ENCODE data around the gene MAPK14. TPM values are rescaled to one million over a fixed set of nuclear protein-coding genes. Genes with fewer than 3 reads are reported as not detected.

MAPK14 gene
- total and polyA plus RNA-seq, 2 of the 4 experiments (the other 2 are of a cell fraction): 28.4 to 74.4 TPM

DNA sequence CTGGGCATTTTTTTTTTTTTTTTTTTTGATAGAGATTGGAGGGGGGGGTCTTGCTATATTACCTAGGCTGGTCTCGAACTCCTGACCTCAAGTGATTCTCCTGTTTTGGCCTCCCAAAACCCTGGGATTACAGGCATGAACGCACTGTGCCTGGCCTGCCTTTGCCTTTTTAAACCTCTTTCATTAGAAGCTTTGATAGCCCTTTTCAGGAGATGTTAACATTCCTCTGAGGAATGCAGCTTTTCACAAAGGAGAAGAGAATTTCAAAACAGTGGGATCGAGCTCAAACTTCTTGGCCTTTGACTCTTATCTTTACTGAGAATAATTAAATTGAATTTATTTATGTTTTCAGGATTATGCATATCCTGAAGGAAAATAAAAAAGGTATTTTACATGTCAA, 34.5 kb upstream of the MAPK14 start:
- DNase-seq: no peak
- Histone ChIP-seq H3K4ac (ENCODE audit: low read depth, low read length) (no peak overlapping the region), H3K18ac (ENCODE audit: low read depth, low read length) (no peak overlapping the region), H4K20me1 (ENCODE audit: insufficient read depth, low read length) (no peaks in the 10 kb centered on the region), H2AK5ac (ENCODE audit: low read depth, low read length) (no peak overlapping the region), H2BK120ac (ENCODE audit: low read depth, low read length) (no peak overlapping the region), H3K27ac (ENCODE audit: insufficient read depth, low read length) (no peak overlapping the region), H2AK9ac (replicated peaks; ENCODE audit: low read depth, low read length, poor library complexity) (no peak overlapping the region), H3K56ac (ENCODE audit: extremely low read depth, insufficient read depth, low read length) (no peak overlapping the region), H4K5ac (ENCODE audit: low read depth, low read length) (no peak overlapping the region), H3K4me3 (ENCODE audit: insufficient read depth, low read depth, low read length) (no peak overlapping the region), H2BK5ac (ENCODE audit: low read depth, low read length, poor library complexity, severe bottlenecking) (no peak overlapping the region), H3K9me3 (ENCODE audit: control insufficient read depth, insufficient read depth, low read length) (no peaks in the 10 kb centered on the region), H3K36me3 (ENCODE audit: control insufficient read depth, insufficient read depth, low read length) (no peaks in the 10 kb centered on the region), H3K4me1 (ENCODE audit: control insufficient read depth, insufficient read depth, low read length) (no peaks in the 10 kb centered on the region), H3K27me3 (ENCODE audit: control insufficient read depth, insufficient read depth, low read length) (peaks cover 8% of the 10 kb centered on the region), H2BK15ac (ENCODE audit: low read depth, low read length) (no peak overlapping the region), H3K4me2 (ENCODE audit: low read depth, low read length) (no peak overlapping the region), H3K9ac (ENCODE audit: low read depth, low read length) (no peak overlapping the region), H4K8ac (ENCODE audit: low read depth in 2 of 2, low read length in 2 of 2) (no peak overlapping the region), H3K9me1 (ENCODE audit: insufficient read depth, low read length) (no peaks in the 10 kb centered on the region), H3K79me1 (ENCODE audit: low read depth in 1 of 2, low read length in 2 of 2) (no peaks in the 10 kb centered on the region), H3K14ac (replicated peaks; ENCODE audit: low read depth, low read length) (no peak overlapping the region), H2BK20ac (ENCODE audit: low read depth, low read length) (no peak overlapping the region), H2AFZ (replicated peaks; ENCODE audit: low read length, poor library complexity) (no peak overlapping the region), H3K23ac (ENCODE audit: low read depth, low read length) (no peak overlapping the region), H4K91ac (ENCODE audit: insufficient read depth, low read depth, low read length) (no peak overlapping the region)
- intact Hi-C loops (cut with micrococcal nuclease): no loop called here
- dilution Hi-C loops (cut with HindIII; ENCODE audit: low sequenced_read_pairs, unreplicated experiment): no loop called here
- ChIA-PET CTCF (interaction anchor here (0.6 kb wide), 2 partner anchors 101 to 376 kb away, joined by 4 to 5 read pairs; no protein-coding TSS in a partner anchor), POLR2A (ENCODE audit: unreplicated experiment) (no interaction called here)
- WGBS, 2 experiments (ENCODE audit: extremely low coverage in 2 of 2, insufficient read length in 1 of 2): no CpG with 5 or more reads among the region's 3 CpGs
- TF ChIP-seq RCOR1 (IDR thresholded peaks at IDR 0.05; ENCODE audit: insufficient replicate concordance, low read length): no peak
- TF ChIP-seq BHLHE40 (IDR thresholded peaks at IDR 0.05; ENCODE audit: low read depth, low read length): no peak
- no peak for TF ChIP-seq CEBPB (IDR thresholded peaks at IDR 0.05; ENCODE audit: low read depth, low read length)
- no peak for TF ChIP-seq RFX5 (IDR thresholded peaks at IDR 0.05; ENCODE audit: low read depth, low read length)
- TF ChIP-seq NFE2L2 (IDR thresholded peaks at IDR 0.05; ENCODE audit: low read depth, low read length): no peak
- no peak for TF ChIP-seq CHD1 (IDR thresholded peaks at IDR 0.05; ENCODE audit: low read depth, low read length)
- TF ChIP-seq MAZ (IDR thresholded peaks at IDR 0.05; ENCODE audit: borderline replicate concordance, low read depth, low read length): no peak
- no peak for TF ChIP-seq MXI1 (IDR thresholded peaks at IDR 0.05; ENCODE audit: borderline replicate concordance, low read depth, low read length)
- no peak for TF ChIP-seq SMC3 (IDR thresholded peaks at IDR 0.05; ENCODE audit: low read depth, low read length)
- TF ChIP-seq, protein P1, sequence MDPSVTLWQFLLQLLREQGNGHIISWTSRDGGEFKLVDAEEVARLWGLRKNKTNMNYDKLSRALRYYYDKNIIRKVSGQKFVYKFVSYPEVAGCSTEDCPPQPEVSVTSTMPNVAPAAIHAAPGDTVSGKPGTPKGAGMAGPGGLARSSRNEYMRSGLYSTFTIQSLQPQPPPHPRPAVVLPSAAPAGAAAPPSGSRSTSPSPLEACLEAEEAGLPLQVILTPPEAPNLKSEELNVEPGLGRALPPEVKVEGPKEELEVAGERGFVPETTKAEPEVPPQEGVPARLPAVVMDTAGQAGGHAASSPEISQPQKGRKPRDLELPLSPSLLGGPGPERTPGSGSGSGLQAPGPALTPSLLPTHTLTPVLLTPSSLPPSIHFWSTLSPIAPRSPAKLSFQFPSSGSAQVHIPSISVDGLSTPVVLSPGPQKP (IDR thresholded peaks at IDR 0.05; ENCODE audit: borderline replicate concordance, low read depth, low read length): no peak
- no peak for TF ChIP-seq FOS (IDR thresholded peaks at IDR 0.05; ENCODE audit: low read depth, low read length)
- TF ChIP-seq RAD21 (IDR thresholded peaks at IDR 0.05; ENCODE audit: low read length): no peak
- TF ChIP-seq, protein P2, sequence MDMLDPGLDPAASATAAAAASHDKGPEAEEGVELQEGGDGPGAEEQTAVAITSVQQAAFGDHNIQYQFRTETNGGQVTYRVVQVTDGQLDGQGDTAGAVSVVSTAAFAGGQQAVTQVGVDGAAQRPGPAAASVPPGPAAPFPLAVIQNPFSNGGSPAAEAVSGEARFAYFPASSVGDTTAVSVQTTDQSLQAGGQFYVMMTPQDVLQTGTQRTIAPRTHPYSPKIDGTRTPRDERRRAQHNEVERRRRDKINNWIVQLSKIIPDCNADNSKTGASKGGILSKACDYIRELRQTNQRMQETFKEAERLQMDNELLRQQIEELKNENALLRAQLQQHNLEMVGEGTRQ (IDR thresholded peaks at IDR 0.05; ENCODE audit: low read depth, low read length): no peak
- no peak for TF ChIP-seq MAFK (IDR thresholded peaks at IDR 0.05; ENCODE audit: low read depth, low read length)
- no peak for TF ChIP-seq POLR2A (IDR thresholded peaks at IDR 0.05; ENCODE audit: low read depth, low read length)
- TF ChIP-seq, protein P3, sequence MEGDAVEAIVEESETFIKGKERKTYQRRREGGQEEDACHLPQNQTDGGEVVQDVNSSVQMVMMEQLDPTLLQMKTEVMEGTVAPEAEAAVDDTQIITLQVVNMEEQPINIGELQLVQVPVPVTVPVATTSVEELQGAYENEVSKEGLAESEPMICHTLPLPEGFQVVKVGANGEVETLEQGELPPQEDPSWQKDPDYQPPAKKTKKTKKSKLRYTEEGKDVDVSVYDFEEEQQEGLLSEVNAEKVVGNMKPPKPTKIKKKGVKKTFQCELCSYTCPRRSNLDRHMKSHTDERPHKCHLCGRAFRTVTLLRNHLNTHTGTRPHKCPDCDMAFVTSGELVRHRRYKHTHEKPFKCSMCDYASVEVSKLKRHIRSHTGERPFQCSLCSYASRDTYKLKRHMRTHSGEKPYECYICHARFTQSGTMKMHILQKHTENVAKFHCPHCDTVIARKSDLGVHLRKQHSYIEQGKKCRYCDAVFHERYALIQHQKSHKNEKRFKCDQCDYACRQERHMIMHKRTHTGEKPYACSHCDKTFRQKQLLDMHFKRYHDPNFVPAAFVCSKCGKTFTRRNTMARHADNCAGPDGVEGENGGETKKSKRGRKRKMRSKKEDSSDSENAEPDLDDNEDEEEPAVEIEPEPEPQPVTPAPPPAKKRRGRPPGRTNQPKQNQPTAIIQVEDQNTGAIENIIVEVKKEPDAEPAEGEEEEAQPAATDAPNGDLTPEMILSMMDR (conservative IDR thresholded peaks at IDR 0.05; ENCODE audit: low read depth, low read length): no peak
- in situ Hi-C loops (cut with MboI; ENCODE audit: low sequenced_read_pairs): no loop called here
- no peak for ATAC-seq (ENCODE audit: low read depth)
- no TSS peak for BruUV-seq (replicated peaks)
